Peyer's patch (tissue), 4 donors: ENCODE results near the gene SIX5. TPM values are rescaled to one million over a fixed set of nuclear protein-coding genes. Genes with fewer than 3 reads are reported as not detected.
"Not testable (repeated sequence)": the region's sequence is repeated elsewhere in the genome, so short reads cannot be mapped to it uniquely, and the experiment has no call there.

Source experiments
- DNase-seq, 3 donors: peaks; one replicate each; pipeline ENCODE4 v3.0.0-alpha.2; 2017 to 2019
- H3K27ac ChIP-seq, 4 donors: fragments of 200-600 bp; sonication (generic); one replicate each; pipeline ENCODE4 v1.5.1; 2016 to 2019
- H3K27me3 ChIP-seq, 2 donors: fragments of 200-600 bp; sonication (generic); one replicate each; pipeline ENCODE4 v1.5.1; 2019
- H3K36me3 ChIP-seq, 3 donors: fragments of 200-600 bp; sonication (generic); one replicate each; pipeline ENCODE4 v1.5.1; 2016 to 2019
- H3K4me1 ChIP-seq, 4 donors: fragments of 200-600 bp; sonication (generic); one replicate each; pipeline ENCODE4 v1.5.1; 2016 to 2019
- H3K4me3 ChIP-seq, 4 donors: fragments of 200-600 bp; sonication (generic); 1 replicate in 3 of 4; 2 replicates in 1 of 4; pipeline ENCODE4 v1.5.1; 2016 to 2019; ENCODE audit warnings: mild to moderate bottlenecking in 1 of 4
- H3K9me3 ChIP-seq, 4 donors: fragments of 200-600 bp; sonication (generic); one replicate each; pipeline ENCODE4 v1.5.1; 2016 to 2019; ENCODE audit warnings: mild to moderate bottlenecking in 1 of 4
- CTCF ChIP-seq, 6 experiments: fragments of 450-650 bp in 4 of 6; fragments of 200-600 bp in 2 of 6; sonication (generic) in 1 of 6; IDR thresholded peaks; one replicate each; pipeline ENCODE4 v1.5.1; 2017 to 2019; ENCODE audit warnings: antibody characterized with exemption in 6 of 6, mild to moderate bottlenecking in 3 of 6, moderate library complexity in 1 of 6
- POLR2A ChIP-seq, 2 donors: fragments of 450-650 bp; IDR thresholded peaks; one replicate each; pipeline ENCODE4 v1.5.1; 2017; ENCODE audit warnings: antibody characterized with exemption in 2 of 2, mild to moderate bottlenecking in 2 of 2, moderate library complexity in 2 of 2
- total RNA-seq, 4 donors: library from RNA; depleted of rRNA; stranded (reverse); fragments of >200 nt; gene quantifications; one replicate each; pipeline ENCODE4 v1.1.0, GENCODE V29; 2016

The SIX5 gene
- total RNA-seq, 4 donors from 2014 or later, result 3.3 to 11.5 (median 6.2) TPM

DNA sequence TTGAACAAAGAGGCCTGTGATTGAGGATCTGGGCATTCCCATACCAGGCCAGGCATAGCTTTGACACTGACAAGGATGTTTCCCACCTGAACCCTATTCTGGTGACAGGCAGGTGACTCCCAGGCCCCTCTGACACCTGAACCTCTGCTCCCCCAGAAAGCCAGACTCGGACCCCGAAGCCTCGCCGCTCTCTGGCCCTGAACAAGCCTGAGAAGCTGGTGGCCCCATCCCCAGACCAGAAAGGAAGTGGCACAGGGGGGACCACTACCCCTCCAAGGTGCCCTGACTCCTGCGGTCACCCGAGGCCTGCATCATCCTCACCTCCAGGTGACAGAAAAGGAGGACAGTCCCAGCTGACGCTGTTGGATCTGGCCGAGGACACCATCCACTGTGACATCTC is 14.7 kb downstream of the SIX5 start:
- no peaks in the 10 kb centered on the region for H3K9me3 ChIP-seq
- H3K4me1 ChIP-seq, result no peaks in the 10 kb centered on the region
- DNase-seq, result no peak
- TF ChIP-seq CTCF (IDR thresholded peaks at IDR 0.05), result no peak
- TF ChIP-seq POLR2A (IDR thresholded peaks at IDR 0.05), result no peak
- H3K27me3 ChIP-seq, result no peaks in the 10 kb centered on the region
- no peaks in the 10 kb centered on the region for H3K36me3 ChIP-seq
- H3K27ac ChIP-seq, result no peak overlapping the region
- no peak overlapping the region for H3K4me3 ChIP-seq

GRCh38 chr19:45753548-45753947 is 15.5 kb downstream of the SIX5 start:
- H3K4me1 ChIP-seq, result no peaks in the 10 kb centered on the region
- DNase-seq, result no peak
- H3K27me3 ChIP-seq, result no peaks in the 10 kb centered on the region
- no peak for TF ChIP-seq POLR2A (IDR thresholded peaks at IDR 0.05)
- TF ChIP-seq CTCF (IDR thresholded peaks at IDR 0.05), result no peak
- H3K27ac ChIP-seq, result no peak overlapping the region
- no peak overlapping the region for H3K4me3 ChIP-seq
- H3K9me3 ChIP-seq, result no peaks in the 10 kb centered on the region
- no peaks in the 10 kb centered on the region for H3K36me3 ChIP-seq

- no peak for TF ChIP-seq CTCF (IDR thresholded peaks at IDR 0.05)
- TF ChIP-seq POLR2A (IDR thresholded peaks at IDR 0.05), result no peak
- no peak overlapping the region for H3K27ac ChIP-seq
- H3K27me3 ChIP-seq, result no peaks in the 10 kb centered on the region
- H3K36me3 ChIP-seq, result no peaks in the 10 kb centered on the region
- H3K9me3 ChIP-seq, result no peaks in the 10 kb centered on the region
- no peak overlapping the region for H3K4me3 ChIP-seq
- no peak for DNase-seq
- H3K4me1 ChIP-seq, result no peaks in the 10 kb centered on the region
Measured at GRCh38 chr19:45752639-45753038, 16.4 kb downstream of the SIX5 start.

- H3K36me3 ChIP-seq, H3K4me1 ChIP-seq, H3K9me3 ChIP-seq, H3K27ac ChIP-seq, H3K27me3 ChIP-seq, DNase-seq, H3K4me3 ChIP-seq: not testable (repeated sequence)
Measured at GRCh38 chr19:45751483-45751882, 17.6 kb downstream of the SIX5 start.

DNA sequence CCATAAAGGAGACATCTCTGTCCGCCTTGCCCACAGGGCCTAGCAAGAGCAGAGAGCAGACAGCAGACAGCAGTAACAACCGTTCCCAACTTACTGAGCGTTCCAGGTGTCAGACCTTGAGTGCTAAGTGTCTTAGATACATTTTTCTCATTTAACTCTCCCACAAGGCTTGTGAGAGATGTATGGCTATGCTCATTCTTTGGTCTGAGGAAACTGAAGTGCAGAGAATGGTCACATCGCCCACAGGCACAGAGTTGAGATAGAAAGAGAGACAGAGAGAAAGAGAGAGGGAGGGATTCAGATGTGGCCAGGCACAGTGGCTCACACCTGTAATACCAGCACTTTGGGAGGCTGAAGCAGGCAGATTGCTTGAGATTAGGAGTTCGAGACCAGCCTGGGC is 21.5 kb downstream of the SIX5 start:
- no peak for TF ChIP-seq POLR2A (IDR thresholded peaks at IDR 0.05)
- no peak for TF ChIP-seq CTCF (IDR thresholded peaks at IDR 0.05)
- no peaks in the 10 kb centered on the region for H3K36me3 ChIP-seq
- H3K27me3 ChIP-seq, result no peaks in the 10 kb centered on the region
- no peaks in the 10 kb centered on the region for H3K9me3 ChIP-seq
- no peak overlapping the region for H3K27ac ChIP-seq
- DNase-seq, result no peak
- H3K4me1 ChIP-seq, result no peaks in the 10 kb centered on the region
- no peak overlapping the region for H3K4me3 ChIP-seq

DNA sequence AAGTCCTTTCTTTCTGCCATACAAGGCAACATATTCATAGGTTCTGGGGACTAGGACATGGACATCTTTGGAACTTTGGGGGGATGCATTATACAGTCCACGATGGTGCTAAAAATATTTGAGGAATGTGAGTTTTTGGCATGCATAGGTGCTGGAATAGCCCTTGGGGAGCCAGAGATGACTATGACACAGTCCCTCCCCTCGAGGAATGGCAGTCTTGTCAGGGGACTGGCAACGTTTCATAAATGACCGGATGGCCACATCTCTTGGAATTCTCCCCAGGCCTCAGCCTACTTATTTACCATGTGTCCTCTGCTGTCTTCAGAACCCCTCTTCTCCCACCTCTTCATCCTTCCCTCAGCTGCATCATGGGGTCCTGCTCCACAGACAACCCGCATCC is 22.2 kb downstream of the SIX5 start:
- H3K27me3 ChIP-seq, result no peaks in the 10 kb centered on the region
- no peak for DNase-seq
- H3K4me3 ChIP-seq, result no peak overlapping the region

More for the DNA sequence above, 22.2 kb downstream of the SIX5 start:
- Histone ChIP-seq H3K4me1 (no peaks in the 10 kb centered on the region), H3K36me3 (no peaks in the 10 kb centered on the region), H3K9me3 (no peaks in the 10 kb centered on the region), H3K27ac (no peak overlapping the region)
- TF ChIP-seq CTCF (IDR thresholded peaks at IDR 0.05), result no peak
- TF ChIP-seq POLR2A (IDR thresholded peaks at IDR 0.05), result no peak
